ENCODE results near the gene ZNF587.
"Not testable (repeated sequence)": the region's sequence is repeated elsewhere in the genome, so short reads cannot be mapped to it uniquely, and the experiment has no call there.

Gene ZNF587

DNA sequence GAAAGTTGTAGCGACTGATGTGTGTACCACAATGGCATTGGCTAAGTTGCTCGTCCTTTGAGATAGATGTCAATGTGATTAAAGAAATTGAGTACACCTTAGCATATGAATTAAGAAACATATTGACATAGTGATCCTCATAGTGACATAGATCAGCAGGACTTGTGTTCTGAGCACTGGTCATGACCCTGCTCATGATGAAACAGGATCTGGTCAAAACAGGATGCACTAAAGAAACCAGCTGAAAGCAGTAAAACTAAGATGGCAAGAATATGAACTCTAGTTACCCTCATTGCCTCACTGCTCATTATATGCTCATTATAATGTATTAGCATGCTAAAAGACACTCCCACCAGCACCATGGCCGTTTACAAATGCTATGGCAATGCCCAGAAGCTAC is 2.5 kb upstream of the ZNF587 start:
- not testable (repeated sequence) for H3K27ac Mint-ChIP-seq; H3K9me3 Mint-ChIP-seq (ENCODE audit: low read depth); H3K4me3 Mint-ChIP-seq; H3K27me3 Mint-ChIP-seq
- Mint-ChIP-seq H3K36me3 (peaks cover 12% of the 10 kb centered on the region), H3K4me1 (ENCODE audit: low read depth) (peaks cover 26% of the 10 kb centered on the region)

DNA sequence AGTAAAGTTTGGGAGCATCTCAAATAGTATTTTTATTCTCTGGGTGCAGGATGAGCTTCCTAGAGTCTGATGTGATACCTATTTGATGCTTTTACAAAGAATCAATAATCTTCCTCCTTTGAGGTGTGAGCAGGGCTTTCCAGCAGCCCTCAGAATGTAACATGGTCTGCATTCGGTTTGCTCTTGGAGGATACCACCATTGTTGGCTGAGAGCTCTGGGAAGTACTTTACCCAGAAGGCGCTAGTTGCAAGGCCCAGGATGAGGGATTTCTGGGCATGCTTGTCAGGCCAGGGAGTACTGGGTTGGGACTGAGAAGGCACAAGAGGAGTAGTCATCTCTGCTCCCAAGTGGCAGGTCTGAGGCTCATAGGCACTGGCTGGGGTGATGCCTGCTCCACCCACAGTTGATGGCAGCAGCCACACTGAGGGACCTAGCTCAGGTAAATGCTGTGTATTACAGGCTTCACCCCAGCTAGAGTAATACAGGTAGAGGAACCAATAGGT is 445 bp upstream of the ZNF587 start:
- Mint-ChIP-seq H3K27ac (peak overlapping the region; percentile 90), H3K4me3 (peak overlapping the region; percentile 93), H3K36me3 (peaks cover 15% of the 10 kb centered on the region), H3K4me1 (ENCODE audit: low read depth) (peaks cover 28% of the 10 kb centered on the region)
- H3K27me3 Mint-ChIP-seq; H3K9me3 Mint-ChIP-seq (ENCODE audit: low read depth): not testable (repeated sequence)

DNA sequence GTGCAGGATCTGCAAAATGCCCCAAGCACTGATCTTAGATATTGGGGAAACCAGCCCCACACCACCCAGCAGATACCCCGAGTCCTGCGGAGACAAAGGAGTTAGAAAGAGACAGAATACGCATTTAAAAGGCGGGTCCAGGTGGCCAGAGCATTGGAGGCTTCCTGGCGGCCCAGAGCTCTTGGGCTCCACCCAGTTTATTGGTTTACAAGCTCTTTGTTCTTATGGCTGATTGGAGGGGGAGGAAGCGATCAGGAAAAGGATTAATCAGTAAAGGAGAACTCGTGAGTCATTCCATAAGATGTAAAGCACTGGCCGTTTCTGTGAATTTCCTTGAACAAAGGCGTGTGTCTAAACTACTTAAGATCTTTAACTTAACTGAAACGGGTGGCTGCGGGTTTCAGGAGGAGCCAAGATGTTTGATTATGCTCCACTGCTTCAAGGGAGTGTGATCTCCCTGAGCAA is 926 bp downstream of the ZNF587 start:
- Mint-ChIP-seq H3K27me3 (no peaks in the 10 kb centered on the region), H3K9me3 (ENCODE audit: low read depth) (no peaks in the 10 kb centered on the region), H3K27ac (peak overlapping the region; percentile 90), H3K4me1 (ENCODE audit: low read depth) (peaks cover 28% of the 10 kb centered on the region), H3K36me3 (peaks cover 18% of the 10 kb centered on the region), H3K4me3 (peak overlapping the region; percentile 93)

DNA sequence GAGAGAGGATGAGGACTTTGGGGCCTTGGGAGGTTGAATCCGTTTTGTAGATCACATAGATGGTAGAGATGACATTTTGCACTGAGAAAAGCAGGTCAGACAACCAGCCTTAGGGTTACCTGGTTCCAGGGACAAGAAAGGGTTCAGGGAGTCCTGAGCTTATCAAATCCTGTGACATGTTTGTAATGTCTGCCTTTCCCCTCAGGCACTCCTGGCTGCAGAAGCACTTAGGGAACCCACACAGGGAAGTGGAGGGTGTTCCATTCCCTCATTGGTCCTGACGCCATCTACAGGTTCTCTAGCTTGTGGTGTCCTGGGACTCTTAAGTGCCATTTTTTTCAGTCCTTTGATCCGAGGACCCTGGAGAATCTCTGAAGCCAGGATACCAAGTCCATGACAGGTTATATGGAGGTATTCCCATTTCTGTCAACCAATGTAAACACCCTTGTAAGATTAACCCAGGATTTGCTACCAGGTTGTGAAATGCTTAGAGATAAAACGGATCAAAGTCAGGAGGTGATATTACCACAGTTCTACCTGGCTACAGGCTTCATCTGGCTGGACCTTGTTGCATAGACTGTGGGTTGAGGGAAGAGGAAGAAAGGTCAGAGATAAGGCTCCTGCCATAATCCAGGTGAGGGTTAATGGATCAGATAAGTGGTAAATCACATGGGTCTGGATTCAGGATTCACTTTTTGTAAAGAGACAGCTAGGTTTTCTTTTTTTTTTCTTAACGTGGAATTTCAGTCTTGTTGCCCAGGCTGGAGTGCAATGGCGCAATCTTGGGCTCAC is 2.3 kb downstream of the ZNF587 start:
- not testable (repeated sequence) for H3K9me3 Mint-ChIP-seq (ENCODE audit: low read depth)
- peak overlapping the region; percentile 61 for H3K27ac Mint-ChIP-seq
- H3K36me3 Mint-ChIP-seq = peaks cover 25% of the 10 kb centered on the region

DNA sequence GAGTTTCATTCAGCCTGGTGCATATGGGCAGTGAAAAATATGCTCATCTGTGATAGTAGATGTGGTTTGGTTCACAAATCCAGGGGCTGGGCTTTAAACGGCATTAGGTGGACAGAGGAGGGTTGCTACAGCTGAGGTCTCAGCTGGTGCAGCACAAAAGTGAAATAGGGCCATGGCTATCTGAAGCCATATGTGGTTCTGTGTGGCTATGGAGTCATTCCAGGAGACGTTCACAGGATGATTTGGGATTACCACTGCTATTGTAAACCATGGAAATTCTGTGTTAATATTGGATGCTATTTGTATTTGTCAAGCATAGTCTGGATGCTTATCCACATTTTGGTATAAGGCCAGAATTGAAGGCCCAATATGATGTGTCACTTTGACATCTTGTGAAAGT is 4.5 kb downstream of the ZNF587 start:
- H3K27me3 Mint-ChIP-seq; H3K9me3 Mint-ChIP-seq (ENCODE audit: low read depth); H3K27ac Mint-ChIP-seq; H3K4me3 Mint-ChIP-seq: not testable (repeated sequence)
- Mint-ChIP-seq H3K4me1 (ENCODE audit: low read depth) (peaks cover 27% of the 10 kb centered on the region), H3K36me3 (peaks cover 33% of the 10 kb centered on the region)

More for the DNA sequence above, 2.3 kb downstream of the ZNF587 start:
- not testable (repeated sequence) for H3K4me3 Mint-ChIP-seq, H3K27me3 Mint-ChIP-seq
- peaks cover 28% of the 10 kb centered on the region for H3K4me1 Mint-ChIP-seq (ENCODE audit: low read depth)

DNA sequence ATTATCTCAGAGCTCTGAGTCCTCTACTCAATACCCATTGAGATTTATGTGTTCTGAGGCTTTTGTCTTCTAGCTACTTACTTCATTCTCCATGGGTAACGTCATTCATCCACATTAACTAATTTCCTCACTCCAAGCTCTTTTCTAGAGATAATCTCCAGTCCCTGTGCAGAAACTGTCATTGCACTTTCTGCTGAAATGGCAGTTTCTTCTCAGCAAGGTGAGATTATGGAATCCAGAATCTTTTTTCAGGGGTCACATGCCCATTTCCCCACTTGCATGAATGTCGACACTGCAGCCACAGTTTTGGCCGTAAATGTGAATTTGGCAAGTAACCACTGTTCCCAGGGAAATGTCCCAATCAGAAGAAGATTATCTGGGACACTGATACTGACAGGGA is 12.7 kb downstream of the ZNF587 start:
- H3K4me3 Mint-ChIP-seq; H3K27ac Mint-ChIP-seq; H3K27me3 Mint-ChIP-seq; H3K4me1 Mint-ChIP-seq (ENCODE audit: low read depth); H3K9me3 Mint-ChIP-seq (ENCODE audit: low read depth): not testable (repeated sequence)
- peaks cover 56% of the 10 kb centered on the region for H3K36me3 Mint-ChIP-seq

DNA sequence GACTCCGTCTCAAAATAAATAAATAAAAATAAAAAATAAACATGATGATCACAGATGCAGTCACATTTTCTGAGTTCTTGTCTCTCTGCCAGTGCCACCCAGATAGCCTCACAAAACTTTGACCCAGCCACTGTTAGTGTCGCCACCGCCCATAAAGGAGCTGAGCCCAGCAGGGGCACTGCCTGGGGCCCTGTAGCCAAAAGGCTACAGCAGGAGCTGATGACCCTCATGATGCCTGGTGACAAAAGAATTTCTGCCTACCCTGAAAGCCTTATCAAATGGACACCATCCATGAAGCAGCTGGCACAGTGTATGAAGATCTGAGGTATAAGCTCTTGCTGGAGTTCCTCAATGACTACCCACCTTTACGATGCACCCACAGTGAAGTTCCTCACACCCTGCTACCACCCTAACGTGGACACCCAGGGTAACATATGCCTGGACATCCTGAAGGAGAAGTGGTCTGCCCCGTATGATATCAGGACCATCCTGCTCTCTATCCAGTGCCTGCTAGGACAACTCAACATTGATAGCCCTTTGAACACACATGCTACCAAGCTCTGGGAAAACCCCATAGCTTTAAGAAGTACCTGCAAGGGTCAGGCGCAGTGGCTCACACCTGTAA is 18.3 kb downstream of the ZNF587 start:
- Mint-ChIP-seq H3K4me1 (ENCODE audit: low read depth) (no peaks in the 10 kb centered on the region), H3K27me3 (no peaks in the 10 kb centered on the region), H3K36me3 (peaks cover 43% of the 10 kb centered on the region), H3K27ac (peak overlapping the region; percentile 16), H3K4me3 (no peak overlapping the region), H3K9me3 (ENCODE audit: low read depth) (peaks cover 20% of the 10 kb centered on the region)

DNA sequence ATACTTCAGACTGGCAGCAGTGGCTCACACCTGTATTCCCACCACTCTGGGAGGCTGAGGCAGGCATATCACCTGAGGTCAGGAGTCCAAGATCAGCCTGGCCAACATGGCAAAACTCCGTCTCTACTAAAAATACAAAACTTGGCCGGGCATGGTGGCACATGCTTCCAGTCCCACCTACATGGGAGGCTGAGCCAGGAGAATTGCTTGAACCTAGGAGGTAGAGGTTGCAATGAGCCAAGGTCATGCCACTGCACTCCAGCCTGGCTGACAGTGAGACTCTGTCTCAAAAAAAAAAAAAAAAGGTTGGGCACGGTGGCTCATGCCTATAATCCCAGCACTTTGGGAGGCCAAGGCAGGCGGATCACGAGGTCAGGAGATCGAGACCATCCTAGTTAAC is 20.0 kb downstream of the ZNF587 start:
- not testable (repeated sequence) for H3K27me3 Mint-ChIP-seq; H3K4me1 Mint-ChIP-seq (ENCODE audit: low read depth); H3K27ac Mint-ChIP-seq; H3K4me3 Mint-ChIP-seq
- H3K9me3 Mint-ChIP-seq (ENCODE audit: low read depth) = peaks cover 26% of the 10 kb centered on the region
- H3K36me3 Mint-ChIP-seq = peaks cover 51% of the 10 kb centered on the region

DNA sequence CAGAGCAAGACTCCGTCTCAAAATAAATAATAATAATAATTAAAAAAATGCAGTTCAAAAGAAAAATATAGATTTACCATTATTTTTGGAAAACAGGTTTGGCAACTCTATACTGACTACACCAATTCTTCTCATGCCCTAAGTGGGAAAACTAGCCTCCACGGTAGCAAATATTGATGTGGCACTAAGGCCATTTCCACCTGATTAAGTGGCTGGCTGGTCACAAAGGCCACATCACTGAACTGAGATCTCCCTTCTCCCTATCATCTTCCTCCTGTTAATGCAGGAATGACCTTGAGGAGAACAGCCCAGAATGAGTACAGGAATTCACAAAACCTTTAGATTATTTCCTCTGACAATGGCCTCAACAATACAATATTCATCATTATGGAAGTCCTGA is 20.6 kb downstream of the ZNF587 start:
- Mint-ChIP-seq H3K36me3 (peaks cover 47% of the 10 kb centered on the region), H3K27ac (no peak overlapping the region), H3K4me1 (ENCODE audit: low read depth) (no peaks in the 10 kb centered on the region), H3K4me3 (no peak overlapping the region), H3K9me3 (ENCODE audit: low read depth) (peaks cover 21% of the 10 kb centered on the region), H3K27me3 (no peaks in the 10 kb centered on the region)

DNA sequence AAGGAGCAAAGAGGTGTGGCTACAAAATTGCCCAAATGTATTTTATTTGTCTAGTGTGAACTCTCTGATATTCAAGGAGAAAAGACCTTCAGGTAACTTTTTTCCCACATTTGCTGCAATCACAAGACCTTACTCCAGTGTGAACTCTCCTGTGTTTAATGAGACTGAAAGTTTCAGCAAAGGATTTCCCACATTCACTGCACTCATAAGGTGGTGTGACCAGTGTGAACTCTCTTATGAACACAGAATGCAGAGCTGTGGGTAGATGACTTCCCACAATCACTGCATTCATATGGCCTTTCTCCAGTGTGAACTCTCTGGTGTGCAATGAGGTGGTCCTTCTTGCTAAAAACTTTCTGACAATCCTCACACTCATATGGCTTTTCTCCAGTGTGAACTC is 22.8 kb downstream of the ZNF587 start:
- Mint-ChIP-seq H3K27ac (no peak overlapping the region), H3K27me3 (no peaks in the 10 kb centered on the region), H3K4me3 (no peak overlapping the region), H3K9me3 (ENCODE audit: low read depth) (peaks cover 26% of the 10 kb centered on the region), H3K36me3 (peaks cover 47% of the 10 kb centered on the region), H3K4me1 (ENCODE audit: low read depth) (no peaks in the 10 kb centered on the region)

DNA sequence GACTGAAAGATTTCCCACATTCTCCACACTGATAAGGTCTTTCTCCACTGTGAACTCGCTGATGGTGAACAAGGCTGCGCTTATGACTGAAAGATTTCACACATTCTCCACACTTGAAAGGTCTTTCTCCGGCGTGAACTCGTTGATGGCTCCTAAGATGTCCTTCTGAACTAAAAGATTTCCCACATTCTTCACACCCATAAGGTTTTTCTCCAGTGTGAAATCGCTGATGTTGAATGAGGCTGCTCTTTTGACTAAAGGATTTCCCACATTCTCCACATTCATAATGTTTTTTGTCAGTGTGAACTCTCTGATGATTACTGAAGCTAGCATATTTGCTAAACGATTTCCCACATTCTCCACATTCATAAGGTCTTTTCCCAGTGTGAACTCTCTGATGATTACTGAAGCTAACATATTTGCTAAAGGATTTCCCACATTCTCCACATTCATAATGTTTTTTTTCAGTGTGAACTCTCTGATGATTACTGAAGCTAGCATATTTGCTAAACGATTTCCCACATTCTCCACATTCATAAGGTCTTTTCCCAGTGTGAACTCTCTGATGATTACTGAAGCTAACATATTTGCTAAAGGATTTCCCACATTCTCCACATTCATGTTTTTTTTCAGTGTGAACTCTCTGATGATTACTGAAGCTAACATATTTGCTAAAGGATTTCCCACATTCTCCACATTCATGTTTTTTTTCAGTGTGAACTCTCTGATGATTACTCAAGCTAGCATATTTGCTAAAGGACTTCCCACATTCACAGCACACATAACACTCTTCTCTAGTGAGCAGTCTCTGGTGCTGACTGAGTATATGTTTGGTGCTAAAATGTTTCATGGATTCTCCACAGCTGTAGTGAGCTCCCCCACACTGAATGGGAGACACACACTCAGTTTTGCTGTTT is 24.5 kb downstream of the ZNF587 start:
- H3K4me1 Mint-ChIP-seq (ENCODE audit: low read depth); H3K27me3 Mint-ChIP-seq; H3K4me3 Mint-ChIP-seq; H3K27ac Mint-ChIP-seq: not testable (repeated sequence)
- peaks cover 23% of the 10 kb centered on the region for H3K9me3 Mint-ChIP-seq (ENCODE audit: low read depth)
- peaks cover 45% of the 10 kb centered on the region for H3K36me3 Mint-ChIP-seq

DNA sequence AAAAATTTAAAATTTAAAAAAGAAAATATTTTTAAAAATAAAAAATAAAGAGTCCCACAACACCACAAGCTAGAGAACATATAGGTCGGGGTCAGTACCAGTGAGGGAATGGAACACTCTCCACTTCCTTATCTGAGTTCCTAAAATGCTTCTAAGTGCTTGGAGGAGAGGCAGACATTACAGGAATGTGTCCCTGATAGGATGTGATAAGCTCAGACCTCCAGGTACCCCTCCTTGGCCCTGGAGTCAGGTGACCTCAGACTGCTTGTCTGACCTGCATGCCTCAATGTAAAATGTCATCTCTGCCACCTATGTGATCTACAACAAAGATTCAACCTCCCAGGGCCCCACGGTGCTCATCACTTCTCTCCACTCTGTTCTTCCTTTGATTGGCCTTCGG is 36.4 kb downstream of the ZNF587 start:
- H3K36me3 Mint-ChIP-seq = peaks cover 41% of the 10 kb centered on the region
- H3K27me3 Mint-ChIP-seq = no peaks in the 10 kb centered on the region
- H3K4me3 Mint-ChIP-seq = peak overlapping the region; percentile 59
- peaks cover 21% of the 10 kb centered on the region for H3K4me1 Mint-ChIP-seq (ENCODE audit: low read depth)
- H3K27ac Mint-ChIP-seq = no peak overlapping the region
- H3K9me3 Mint-ChIP-seq (ENCODE audit: low read depth) = peaks cover 14% of the 10 kb centered on the region

DNA sequence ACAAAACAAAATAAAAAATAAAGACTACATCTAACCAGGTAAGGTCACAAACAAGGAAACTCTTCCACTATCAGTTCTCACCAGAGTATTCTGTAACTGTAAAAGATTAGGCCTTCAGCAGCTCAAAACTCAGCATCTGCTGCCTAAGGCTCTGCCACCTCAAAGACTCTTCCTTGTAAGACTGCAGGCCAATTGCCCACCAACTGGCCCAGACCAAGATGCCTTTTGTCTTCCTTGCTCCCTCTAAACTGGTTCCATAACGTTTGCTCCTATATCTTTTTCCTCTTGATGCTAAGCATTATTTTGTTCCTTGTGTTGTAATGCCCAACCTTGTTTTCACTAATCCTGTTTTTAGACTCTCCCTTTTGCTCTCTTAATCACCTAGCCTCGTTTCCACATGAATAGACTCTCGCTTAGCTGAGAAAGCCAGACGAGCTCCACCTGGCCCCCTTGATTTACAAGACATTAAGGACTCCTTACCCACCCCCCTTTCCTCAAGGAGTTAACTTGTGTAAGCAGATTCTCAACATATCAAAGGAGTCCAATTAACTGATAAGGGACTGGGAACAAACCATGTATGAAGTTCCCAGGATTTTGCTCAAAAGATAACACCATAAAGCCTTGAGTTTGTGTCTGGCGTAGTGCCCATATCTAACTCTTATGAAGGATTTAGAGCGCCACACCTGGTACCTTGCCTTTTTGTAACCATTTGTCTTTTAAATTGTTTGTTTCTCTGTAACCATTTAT is 37.7 kb downstream of the ZNF587 start:
- no peaks in the 10 kb centered on the region for H3K27me3 Mint-ChIP-seq
- H3K27ac Mint-ChIP-seq = peak overlapping the region; percentile 87
- H3K9me3 Mint-ChIP-seq (ENCODE audit: low read depth) = peaks cover 14% of the 10 kb centered on the region
- peaks cover 21% of the 10 kb centered on the region for H3K4me1 Mint-ChIP-seq (ENCODE audit: low read depth)
- peaks cover 43% of the 10 kb centered on the region for H3K36me3 Mint-ChIP-seq
- H3K4me3 Mint-ChIP-seq = peak overlapping the region; percentile 95

DNA sequence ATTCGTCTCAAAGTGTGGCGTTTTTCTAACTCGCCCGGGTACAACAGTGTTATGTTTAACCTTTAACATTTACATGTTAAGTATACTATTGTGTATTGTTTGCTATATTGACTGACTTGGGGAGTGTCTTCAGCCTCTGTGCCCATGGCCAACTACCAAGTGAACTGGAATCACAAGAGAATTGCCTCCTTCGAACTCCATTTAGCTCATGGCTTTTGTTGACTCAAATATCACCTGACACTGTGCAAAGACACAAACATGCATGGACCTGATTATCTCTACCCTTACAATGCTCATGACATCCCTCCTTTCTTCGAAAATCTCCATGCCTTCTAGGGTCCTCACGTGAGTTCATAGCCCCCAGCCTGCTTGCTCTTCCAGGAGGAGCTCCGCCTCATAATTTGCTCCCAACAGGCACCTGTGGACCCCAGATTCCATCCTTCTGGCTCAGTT is 38.5 kb downstream of the ZNF587 start:
- Mint-ChIP-seq H3K36me3 (peaks cover 38% of the 10 kb centered on the region), H3K4me1 (ENCODE audit: low read depth) (peaks cover 21% of the 10 kb centered on the region), H3K4me3 (peak overlapping the region; percentile 95), H3K27ac (peak overlapping the region; percentile 87), H3K27me3 (no peaks in the 10 kb centered on the region), H3K9me3 (ENCODE audit: low read depth) (peaks cover 14% of the 10 kb centered on the region)

All from activated naive CD8-positive, alpha-beta T cell (primary cell).